CD14-positive monocyte (primary cell): ENCODE data around the gene VAMP5. TPM values are rescaled to one million over a fixed set of nuclear protein-coding genes. Genes with fewer than 3 reads are reported as not detected.

ENCODE experiments used
- DNase-seq, 3 donors: peaks; one replicate each; pipeline ENCODE4 v3.0.0-alpha.2; 2011 to 2022
- H2AFZ ChIP-seq: 2 replicates; pipeline ENCODE4 v1.6.0; 2012; ENCODE audit warnings: mild to moderate bottlenecking, low read depth, low read length, inconsistent platforms; ENCODE audit not compliant: insufficient read depth, poor library complexity, severe bottlenecking
- H3K27ac ChIP-seq, 2 donors: 1 replicate in 1 of 2; 2 replicates in 1 of 2; pipeline ENCODE4 v1.5.1; 2012 to 2013; ENCODE audit warnings: low read length in 2 of 2, control low read depth in 1 of 2, inconsistent platforms in 1 of 2, low read depth in 1 of 2, mild to moderate bottlenecking in 1 of 2
- H3K27me3 ChIP-seq, 2 donors: one replicate each; pipeline versions ENCODE4 v1.6.0 to v1.6.1; 2011 to 2013; ENCODE audit warnings: low read length in 2 of 2; ENCODE audit not compliant: control insufficient read depth in 2 of 2, insufficient read depth in 2 of 2
- H3K36me3 ChIP-seq, 2 donors: replicated peaks in 1 of 2; 1 replicate in 1 of 2; 2 replicates in 1 of 2; pipeline versions ENCODE4 v1.5.1 to v1.6.1; 2012 to 2013; ENCODE audit warnings: low read length in 2 of 2, control low read depth in 1 of 2, inconsistent platforms in 1 of 2, mild to moderate bottlenecking in 1 of 2; ENCODE audit not compliant: insufficient read depth in 2 of 2, control insufficient read depth in 1 of 2
- H3K4me1 ChIP-seq, 2 donors: 1 replicate in 1 of 2; 2 replicates in 1 of 2; pipeline versions ENCODE4 v1.5.1 to v1.6.1; 2012 to 2013; ENCODE audit warnings: low read length in 2 of 2, control low read depth in 1 of 2, inconsistent platforms in 1 of 2, mild to moderate bottlenecking in 1 of 2, moderate library complexity in 1 of 2; ENCODE audit not compliant: insufficient read depth in 2 of 2, control insufficient read depth in 1 of 2
- H3K4me2 ChIP-seq: replicated peaks from 2 replicates; pipeline ENCODE3; 2012; ENCODE audit warnings: low read length, moderate library complexity, mild to moderate bottlenecking; ENCODE audit not compliant: poor library complexity, severe bottlenecking; ENCODE audit errors: extremely low read depth
- H3K4me3 ChIP-seq, 3 experiments: fragments of 200-600 bp in 1 of 3; sonication (generic) in 1 of 3; replicated peaks in 1 of 3; 1 replicate in 2 of 3; 2 replicates in 1 of 3; pipeline ENCODE4 v1.5.1; 2011 to 2013; ENCODE audit warnings: low read length in 3 of 3, mild to moderate bottlenecking in 3 of 3, control low read depth in 2 of 3, low read depth in 2 of 3, inconsistent platforms in 1 of 3, moderate library complexity in 1 of 3
- H3K79me2 ChIP-seq: 2 replicates; pipeline ENCODE4 v1.6.0; 2012; ENCODE audit warnings: mild to moderate bottlenecking, control low read depth, inconsistent platforms, low read length, moderate library complexity; ENCODE audit not compliant: insufficient read depth
- H3K9ac ChIP-seq: 2 replicates; pipeline ENCODE4 v1.6.0; 2017; ENCODE audit warnings: low read length, mild to moderate bottlenecking; ENCODE audit not compliant: insufficient read depth, poor library complexity, severe bottlenecking
- H3K9me3 ChIP-seq, 2 donors: replicated peaks in 1 of 2; 1 replicate in 1 of 2; 2 replicates in 1 of 2; pipeline versions ENCODE4 v1.5.1 to v1.6.1; 2012 to 2013; ENCODE audit warnings: low read length in 2 of 2, control low read depth in 1 of 2; ENCODE audit not compliant: control insufficient read depth in 1 of 2, insufficient read depth in 1 of 2
- H4K20me1 ChIP-seq: 2 replicates; pipeline ENCODE4 v1.6.0; 2012; ENCODE audit warnings: mild to moderate bottlenecking, low read length, control low read depth, moderate library complexity; ENCODE audit not compliant: insufficient read depth
- H3K27ac Mint-ChIP-seq, 7 donors: one replicate each; pipeline ENCODE4 v1.8.0; 2020; ENCODE audit warnings: mild to moderate bottlenecking in 7 of 7, mixed read lengths in 7 of 7, moderate library complexity in 6 of 7, inconsistent platforms in 2 of 7
- H3K27me3 Mint-ChIP-seq, 3 donors: one replicate each; pipeline ENCODE4 v1.8.0; 2021 to 2022; ENCODE audit warnings: low read depth in 3 of 3, mild to moderate bottlenecking in 3 of 3, mixed read lengths in 3 of 3, moderate library complexity in 3 of 3, inconsistent platforms in 1 of 3
- H3K36me3 Mint-ChIP-seq, 2 donors: one replicate each; pipeline ENCODE4 v1.8.0; 2020; ENCODE audit warnings: mixed read lengths in 2 of 2, inconsistent platforms in 1 of 2, mild to moderate bottlenecking in 1 of 2
- H3K4me1 Mint-ChIP-seq: one replicate; pipeline ENCODE4 v1.8.0; 2020; ENCODE audit warnings: mild to moderate bottlenecking, mixed read lengths
- H3K4me3 Mint-ChIP-seq, 2 donors: one replicate each; pipeline ENCODE4 v1.8.0; 2020; ENCODE audit warnings: mild to moderate bottlenecking in 2 of 2, mixed read lengths in 2 of 2, moderate library complexity in 1 of 2
- H3K9me3 Mint-ChIP-seq, 7 donors: one replicate each; pipeline ENCODE4 v1.8.0; 2020 to 2022; ENCODE audit warnings: mixed read lengths in 7 of 7, mild to moderate bottlenecking in 6 of 7, moderate library complexity in 6 of 7, inconsistent platforms in 2 of 7
- WGBS: methylation state at CpG from one replicate; pipeline ENCODE4 v1.1.5; 2013; ENCODE audit warnings: missing lambda C conversion rate; ENCODE audit not compliant: insufficient coverage; 5-methylcytosine and 5-hydroxymethylcytosine counted together
- intact Hi-C, 2 donors: fragments of 100-400 bp; cut with micrococcal nuclease; formaldehyde crosslinking; loops; one replicate each; pipeline versions ENCODE4 v1.15.0 to v1.15.1; 2023
- polyA plus RNA-seq, 3 donors: library from polyadenylated mRNA; depleted of rRNA in 1 of 3; unstranded in 2 of 3; stranded (reverse) in 1 of 3; fragments of 300-500 nt in 2 of 3; fragments of >200 nt in 1 of 3; fragmentation: Illumina TruSeq in 2 of 3; gene quantifications; 1 replicate in 2 of 3; 2 replicates in 1 of 3; pipeline ENCODE4 v1.2.3, GENCODE V29; 2012 to 2021
- TF ChIP-seq, protein P1 (sequence below): fragments of 200-600 bp; IDR thresholded peaks from one replicate; pipeline ENCODE4 v1.8.0; 2022; ENCODE audit warnings: antibody characterized with exemption, mild to moderate bottlenecking

VAMP5 gene
- polyA plus RNA-seq, 3 donors, result 154 to 251 (median 171) TPM

DNA sequence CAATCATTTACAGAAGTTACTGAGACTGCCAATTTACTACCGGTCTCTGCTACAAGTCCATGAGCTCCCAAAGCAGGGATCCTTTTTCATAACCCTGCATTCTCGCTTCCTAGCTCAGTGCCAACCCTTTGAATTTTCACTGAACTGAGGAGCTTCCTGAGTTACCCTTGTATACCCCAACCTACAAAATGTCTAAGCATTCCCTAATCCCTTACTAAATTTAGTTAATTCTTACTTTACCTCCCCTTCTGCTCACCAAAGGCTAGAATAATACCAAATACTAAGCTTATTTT lies 35.7 kb upstream of the VAMP5 start:
- no peak for DNase-seq
- peaks cover 44 to 84% of the 10 kb centered on the region in 2 donors for H3K36me3 ChIP-seq

DNA sequence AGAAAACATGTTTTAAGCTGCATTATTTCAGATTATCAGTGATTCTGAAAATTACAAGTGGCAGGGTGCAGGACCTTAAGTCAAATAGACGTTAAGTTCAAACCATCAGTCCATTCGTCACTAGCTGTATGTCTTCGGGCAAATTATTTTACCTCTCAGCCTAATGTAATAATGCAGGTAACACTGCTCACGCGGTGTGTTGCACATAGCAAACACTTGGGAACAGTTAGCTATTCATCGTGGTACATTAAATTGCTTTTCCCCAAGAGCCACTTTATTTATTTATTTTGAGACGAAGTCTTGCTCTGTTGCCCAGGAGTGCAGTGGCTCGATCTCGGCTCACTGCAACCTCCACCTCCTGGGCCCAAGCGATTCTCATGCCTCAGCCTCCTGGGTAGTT lies 35.1 kb upstream of the VAMP5 start:
- Mint-ChIP-seq H3K27ac (peak overlapping the region in 1 of 7 donors; percentile 28), H3K4me3 (no peak overlapping the region), H3K4me1 (peaks cover 28% of the 10 kb centered on the region), H3K27me3 (peaks cover 0 to 2% (median 0%) of the 10 kb centered on the region in 3 donors), H3K9me3 (no peaks in the 10 kb centered on the region), H3K36me3 (peaks cover 55 to 81% of the 10 kb centered on the region in 2 donors)
- Histone ChIP-seq H2AFZ (no peak overlapping the region), H3K36me3 (peaks cover 43 to 84% of the 10 kb centered on the region in 2 donors), H3K4me3 (no peak overlapping the region), H3K4me1 (peaks cover 19 to 27% of the 10 kb centered on the region in 2 donors), H3K27me3 (no peaks in the 10 kb centered on the region), H3K9ac (no peak overlapping the region), H3K4me2 (no peak overlapping the region), H3K79me2 (peaks cover 3% of the 10 kb centered on the region), H4K20me1 (peaks cover 30% of the 10 kb centered on the region), H3K27ac (no peak overlapping the region), H3K9me3 (no peaks in the 10 kb centered on the region)
- no peak for DNase-seq
- WGBS, result 93% methylated on average over 6 of the region's 10 CpGs
- intact Hi-C loops, result no loop called here
- TF ChIP-seq, protein P1, sequence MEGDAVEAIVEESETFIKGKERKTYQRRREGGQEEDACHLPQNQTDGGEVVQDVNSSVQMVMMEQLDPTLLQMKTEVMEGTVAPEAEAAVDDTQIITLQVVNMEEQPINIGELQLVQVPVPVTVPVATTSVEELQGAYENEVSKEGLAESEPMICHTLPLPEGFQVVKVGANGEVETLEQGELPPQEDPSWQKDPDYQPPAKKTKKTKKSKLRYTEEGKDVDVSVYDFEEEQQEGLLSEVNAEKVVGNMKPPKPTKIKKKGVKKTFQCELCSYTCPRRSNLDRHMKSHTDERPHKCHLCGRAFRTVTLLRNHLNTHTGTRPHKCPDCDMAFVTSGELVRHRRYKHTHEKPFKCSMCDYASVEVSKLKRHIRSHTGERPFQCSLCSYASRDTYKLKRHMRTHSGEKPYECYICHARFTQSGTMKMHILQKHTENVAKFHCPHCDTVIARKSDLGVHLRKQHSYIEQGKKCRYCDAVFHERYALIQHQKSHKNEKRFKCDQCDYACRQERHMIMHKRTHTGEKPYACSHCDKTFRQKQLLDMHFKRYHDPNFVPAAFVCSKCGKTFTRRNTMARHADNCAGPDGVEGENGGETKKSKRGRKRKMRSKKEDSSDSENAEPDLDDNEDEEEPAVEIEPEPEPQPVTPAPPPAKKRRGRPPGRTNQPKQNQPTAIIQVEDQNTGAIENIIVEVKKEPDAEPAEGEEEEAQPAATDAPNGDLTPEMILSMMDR, result no peak

More for the DNA sequence above, 35.7 kb upstream of the VAMP5 start:
- H3K27me3 ChIP-seq, result no peaks in the 10 kb centered on the region
- peaks cover 35% of the 10 kb centered on the region for H4K20me1 ChIP-seq
- WGBS, result 85% methylated on average over 2 of the region's 2 CpGs
- H3K27ac Mint-ChIP-seq, result peak overlapping the region in 1 of 7 donors; percentile 82
- H3K9me3 ChIP-seq, result no peaks in the 10 kb centered on the region
- H3K27ac ChIP-seq, result no peak overlapping the region
- H3K27me3 Mint-ChIP-seq, result peaks cover 0 to 2% (median 0%) of the 10 kb centered on the region in 3 donors
- no peaks in the 10 kb centered on the region for H3K9me3 Mint-ChIP-seq
- peaks cover 55 to 81% of the 10 kb centered on the region in 2 donors for H3K36me3 Mint-ChIP-seq
- H3K4me2 ChIP-seq, result no peak overlapping the region
- peaks cover 3% of the 10 kb centered on the region for H3K79me2 ChIP-seq
- H3K4me1 ChIP-seq, result peaks cover 19 to 27% of the 10 kb centered on the region in 2 donors
- no peak overlapping the region for H2AFZ ChIP-seq
- no peak overlapping the region for H3K9ac ChIP-seq
- TF ChIP-seq, protein P1, result no peak
- H3K4me1 Mint-ChIP-seq, result peaks cover 28% of the 10 kb centered on the region
- intact Hi-C loops, result no loop called here
- no peak overlapping the region for H3K4me3 Mint-ChIP-seq
- H3K4me3 ChIP-seq, result no peak overlapping the region
